Prostate gland (tissue), 2 donors: ENCODE measurements around the gene RAPGEF4. TPM values are rescaled to one million over a fixed set of nuclear protein-coding genes. Genes with fewer than 3 reads are reported as not detected.

ENCODE experiments used
- DNase-seq: peaks from one replicate; pipeline ENCODE4 v3.0.0-alpha.2; 2019; ENCODE audit warnings: low spot score
- H3K27ac ChIP-seq, 2 donors: fragments of 200-600 bp; sonication (generic); 2 replicates each; pipeline ENCODE4 v1.5.1; 2017 to 2019
- H3K27me3 ChIP-seq: fragments of 200-600 bp; sonication (generic); replicated peaks from 2 replicates; pipeline ENCODE4 v1.5.1; 2019; ENCODE audit not compliant: insufficient read depth
- H3K36me3 ChIP-seq, 2 donors: fragments of 200-600 bp; sonication (generic); 1 replicate in 1 of 2; 2 replicates in 1 of 2; pipeline versions ENCODE4 v1.5.1 to v1.8.1; 2017 to 2019
- H3K4me1 ChIP-seq: fragments of 200-600 bp; sonication (generic); replicated peaks from 2 replicates; pipeline ENCODE4 v1.5.1; 2019
- H3K4me3 ChIP-seq, 2 donors: fragments of 200-600 bp; sonication (generic); 2 replicates each; pipeline ENCODE4 v1.5.1; 2017 to 2019
- H3K9me3 ChIP-seq: fragments of 200-600 bp; sonication (generic); 2 replicates; pipeline ENCODE4 v1.5.1; 2017
- POLR2A ChIP-seq: fragments of 450-650 bp; IDR thresholded peaks from one replicate; pipeline ENCODE4 v1.6.1; 2016; ENCODE audit warnings: antibody characterized with exemption, mild to moderate bottlenecking
- POLR2AphosphoS5 ChIP-seq: sonication (generic); formaldehyde crosslinking; IDR thresholded peaks from one replicate; pipeline ENCODE4 v1.6.1; 2017; ENCODE audit warnings: antibody characterized with exemption
- WGBS: methylation state at CpG from one replicate; pipeline ENCODE4 v1.1.5; 2018; 5-methylcytosine and 5-hydroxymethylcytosine counted together
- intact Hi-C: fragments of 100-400 bp; cut with DNase I; formaldehyde crosslinking; loops from one replicate; pipeline ENCODE4 v1.14.2; 2022
- total RNA-seq, 2 donors: library from RNA; depleted of rRNA; stranded (reverse); fragments of >200 nt; gene quantifications; one replicate each; pipeline ENCODE4 v1.1.0, GENCODE V29; 2016
- TF ChIP-seq, protein P1 (sequence below), 4 experiments: fragments of 200-600 bp in 2 of 4; fragments of 450-650 bp in 2 of 4; sonication (generic) in 2 of 4; IDR thresholded peaks; 1 replicate in 3 of 4; 2 replicates in 1 of 4; pipeline ENCODE4 v1.5.1; 2016 to 2019; ENCODE audit warnings: antibody characterized with exemption in 4 of 4, mild to moderate bottlenecking in 2 of 4, moderate library complexity in 2 of 4

The RAPGEF4 gene
- total RNA-seq, 2 donors from 2014 or later = 7.3 to 31.0 TPM

DNA sequence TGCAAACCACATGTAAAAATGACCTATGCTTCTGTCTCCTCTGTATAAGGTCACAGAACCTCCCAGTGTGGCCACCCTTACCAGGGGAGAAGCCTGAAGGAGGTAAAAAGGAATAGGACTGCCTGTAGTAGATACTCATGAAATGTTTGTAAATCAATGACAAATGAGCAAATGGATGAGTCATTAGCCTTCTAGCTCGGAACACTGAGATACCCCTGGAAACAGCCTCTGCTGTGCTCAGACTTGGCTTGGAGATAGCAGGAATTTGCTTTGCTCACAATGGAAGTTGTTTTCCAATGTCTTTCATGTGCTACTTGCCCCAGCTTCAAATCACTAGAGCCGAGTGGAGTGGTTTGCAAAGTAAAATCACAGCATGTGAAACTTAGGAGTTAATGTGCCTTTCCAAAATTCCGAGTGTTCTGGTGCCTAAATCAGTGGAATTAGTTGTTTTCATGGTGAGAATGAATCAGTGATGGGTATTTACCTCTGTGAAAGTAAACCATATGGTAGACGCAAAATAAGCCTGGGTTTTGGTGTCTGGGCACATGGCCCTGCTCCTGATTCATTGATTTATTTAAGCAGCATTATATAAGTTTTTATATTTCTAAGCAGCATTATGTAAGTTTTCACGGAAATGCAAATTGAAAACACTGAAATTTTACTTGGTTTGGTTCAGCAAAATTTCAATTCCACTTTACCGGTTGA is 186.0 kb downstream of the RAPGEF4 start:
- Histone ChIP-seq H3K27ac (no peak overlapping the region), H3K4me1 (no peaks in the 10 kb centered on the region), H3K4me3 (no peak overlapping the region), H3K36me3 (no peaks in the 10 kb centered on the region), H3K9me3 (no peaks in the 10 kb centered on the region), H3K27me3 (no peaks in the 10 kb centered on the region)
- 43% methylated on average over 6 of the region's 6 CpGs for WGBS
- DNase-seq = no peak
- TF ChIP-seq POLR2A (no peak), POLR2AphosphoS5 (peak; percentile 15)
- intact Hi-C loops = no loop called here

DNA sequence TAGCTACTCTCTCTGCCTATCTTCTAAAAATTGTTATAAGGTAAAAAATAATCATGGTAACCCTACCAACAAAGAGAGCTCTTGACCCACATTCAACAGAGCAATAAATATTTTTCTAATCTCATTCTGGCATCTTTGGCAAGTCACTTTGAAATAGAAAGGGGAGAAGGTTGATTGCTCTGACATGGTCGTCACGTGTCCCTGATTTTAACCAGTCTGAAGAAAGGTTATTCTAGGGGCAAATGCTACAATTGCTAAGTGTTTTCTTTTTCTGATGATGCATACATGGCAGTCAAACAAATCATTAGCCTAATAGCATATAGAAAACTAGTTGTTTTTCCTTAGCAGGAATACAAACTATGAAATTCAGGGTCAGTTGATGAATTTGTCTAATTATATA is 186.7 kb downstream of the RAPGEF4 start:
- Histone ChIP-seq H3K4me1 (no peaks in the 10 kb centered on the region), H3K4me3 (no peak overlapping the region), H3K27me3 (no peaks in the 10 kb centered on the region), H3K27ac (no peak overlapping the region), H3K36me3 (no peaks in the 10 kb centered on the region), H3K9me3 (no peaks in the 10 kb centered on the region)
- no peak for DNase-seq
- TF ChIP-seq POLR2A (no peak), POLR2AphosphoS5 (no peak)
- TF ChIP-seq, protein P1, sequence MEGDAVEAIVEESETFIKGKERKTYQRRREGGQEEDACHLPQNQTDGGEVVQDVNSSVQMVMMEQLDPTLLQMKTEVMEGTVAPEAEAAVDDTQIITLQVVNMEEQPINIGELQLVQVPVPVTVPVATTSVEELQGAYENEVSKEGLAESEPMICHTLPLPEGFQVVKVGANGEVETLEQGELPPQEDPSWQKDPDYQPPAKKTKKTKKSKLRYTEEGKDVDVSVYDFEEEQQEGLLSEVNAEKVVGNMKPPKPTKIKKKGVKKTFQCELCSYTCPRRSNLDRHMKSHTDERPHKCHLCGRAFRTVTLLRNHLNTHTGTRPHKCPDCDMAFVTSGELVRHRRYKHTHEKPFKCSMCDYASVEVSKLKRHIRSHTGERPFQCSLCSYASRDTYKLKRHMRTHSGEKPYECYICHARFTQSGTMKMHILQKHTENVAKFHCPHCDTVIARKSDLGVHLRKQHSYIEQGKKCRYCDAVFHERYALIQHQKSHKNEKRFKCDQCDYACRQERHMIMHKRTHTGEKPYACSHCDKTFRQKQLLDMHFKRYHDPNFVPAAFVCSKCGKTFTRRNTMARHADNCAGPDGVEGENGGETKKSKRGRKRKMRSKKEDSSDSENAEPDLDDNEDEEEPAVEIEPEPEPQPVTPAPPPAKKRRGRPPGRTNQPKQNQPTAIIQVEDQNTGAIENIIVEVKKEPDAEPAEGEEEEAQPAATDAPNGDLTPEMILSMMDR (IDR thresholded peaks at IDR 0.05) = no peak
- WGBS = 13% methylated on average over 2 of the region's 2 CpGs
- intact Hi-C loops = no loop called here

DNA sequence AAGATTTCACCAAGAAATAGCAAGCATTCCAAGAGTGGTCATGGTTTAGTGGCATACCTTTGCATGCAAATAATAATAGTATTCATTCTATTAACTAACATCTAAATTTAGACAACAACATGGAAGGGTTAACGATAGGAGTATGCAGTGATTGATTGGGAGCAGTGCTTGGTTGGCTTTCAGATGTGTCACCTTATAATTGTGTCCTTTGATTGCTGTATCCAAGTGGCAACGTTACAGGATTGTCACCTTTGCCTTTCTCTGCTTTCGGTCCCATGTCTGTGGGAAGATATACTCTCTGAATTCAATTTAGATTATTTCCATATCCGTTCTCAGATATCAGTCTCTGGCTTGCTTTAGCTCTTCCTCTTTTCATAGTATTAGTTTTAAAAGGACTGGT is 187.2 kb downstream of the RAPGEF4 start:
- DNase-seq = no peak
- 63% methylated on average over 4 of the region's 4 CpGs for WGBS
- Histone ChIP-seq H3K9me3 (no peaks in the 10 kb centered on the region), H3K4me1 (no peaks in the 10 kb centered on the region), H3K27ac (no peak overlapping the region), H3K27me3 (no peaks in the 10 kb centered on the region), H3K4me3 (no peak overlapping the region), H3K36me3 (no peaks in the 10 kb centered on the region)
- TF ChIP-seq POLR2A (no peak), POLR2AphosphoS5 (no peak)
- TF ChIP-seq, protein P1 (IDR thresholded peaks at IDR 0.05) = no peak
- intact Hi-C loops = no loop called here

DNA sequence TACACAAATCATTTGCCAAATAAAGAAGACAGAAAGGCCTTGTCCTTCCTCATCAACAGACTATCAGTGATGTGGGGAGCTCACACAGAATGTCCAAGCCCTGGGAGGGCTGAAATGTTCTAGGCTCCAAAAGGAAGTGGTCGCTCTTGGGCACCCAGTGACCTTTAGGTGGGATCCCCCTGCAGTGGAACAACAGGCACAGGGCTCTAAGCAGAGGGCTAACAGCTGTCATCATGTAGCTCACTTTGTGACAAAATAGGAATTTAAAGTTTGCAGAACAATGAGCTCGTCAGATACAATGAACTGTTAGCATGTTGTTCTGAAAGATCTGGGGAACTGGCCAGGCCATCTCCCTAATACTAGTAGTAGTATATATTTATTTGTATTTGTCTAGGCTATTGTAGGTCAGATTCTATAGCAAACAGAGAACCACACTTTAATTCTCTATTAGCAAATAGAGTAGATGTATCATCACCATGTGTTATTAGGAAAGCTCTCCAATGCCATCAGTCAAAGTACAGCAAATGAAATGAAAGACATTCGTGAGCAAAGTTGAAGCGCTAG is 188.5 kb downstream of the RAPGEF4 start:
- H3K9me3 ChIP-seq = no peaks in the 10 kb centered on the region
- no peak overlapping the region for H3K27ac ChIP-seq
- H3K27me3 ChIP-seq = no peaks in the 10 kb centered on the region
- no peak for DNase-seq
- intact Hi-C loops = no loop called here
- 67% methylated on average over 4 of the region's 4 CpGs for WGBS
- TF ChIP-seq POLR2AphosphoS5 (no peak), POLR2A (no peak)
- TF ChIP-seq, protein P1 (IDR thresholded peaks at IDR 0.05) = no peak
- no peak overlapping the region for H3K4me3 ChIP-seq
- no peaks in the 10 kb centered on the region for H3K36me3 ChIP-seq
- no peaks in the 10 kb centered on the region for H3K4me1 ChIP-seq

DNA sequence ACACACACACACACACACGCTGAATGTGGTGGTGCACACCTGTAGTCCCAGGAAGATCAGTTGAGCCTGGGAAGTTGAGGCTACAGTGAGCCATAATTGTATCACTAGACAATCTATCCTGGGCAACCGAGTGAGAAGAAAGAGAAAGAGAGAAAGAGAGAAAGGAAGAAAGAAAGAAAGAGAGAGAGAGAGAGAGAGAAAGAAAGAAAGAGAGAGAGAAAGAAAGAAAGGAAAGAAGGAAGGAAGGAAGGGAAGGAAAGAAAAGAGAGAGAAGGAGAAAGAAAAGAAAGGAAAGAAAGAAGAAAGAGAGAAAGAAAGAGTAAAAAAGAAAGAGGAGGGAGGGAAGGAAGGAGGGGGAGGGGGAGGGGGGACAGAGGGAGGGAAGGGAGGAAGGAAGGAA is 190.0 kb downstream of the RAPGEF4 start:
- intact Hi-C loops = no loop called here
- no peak for DNase-seq

More for the DNA sequence above, 190.0 kb downstream of the RAPGEF4 start:
- no peak overlapping the region for H3K27ac ChIP-seq
- TF ChIP-seq POLR2AphosphoS5 (no peak), POLR2A (no peak)
- TF ChIP-seq, protein P1 (IDR thresholded peaks at IDR 0.05) = no peak
- 88% methylated on average over 2 of the region's 2 CpGs for WGBS
- H3K4me1 ChIP-seq = no peaks in the 10 kb centered on the region
- H3K4me3 ChIP-seq = no peak overlapping the region
- no peaks in the 10 kb centered on the region for H3K27me3 ChIP-seq
- no peaks in the 10 kb centered on the region for H3K36me3 ChIP-seq
- H3K9me3 ChIP-seq = no peaks in the 10 kb centered on the region
